ENCODE measurements around the gene MAGED2.
"Not testable (repeated sequence)": the region's sequence is repeated elsewhere in the genome, so short reads cannot be mapped to it uniquely, and the experiment has no call there.

Gene MAGED2, protein sequence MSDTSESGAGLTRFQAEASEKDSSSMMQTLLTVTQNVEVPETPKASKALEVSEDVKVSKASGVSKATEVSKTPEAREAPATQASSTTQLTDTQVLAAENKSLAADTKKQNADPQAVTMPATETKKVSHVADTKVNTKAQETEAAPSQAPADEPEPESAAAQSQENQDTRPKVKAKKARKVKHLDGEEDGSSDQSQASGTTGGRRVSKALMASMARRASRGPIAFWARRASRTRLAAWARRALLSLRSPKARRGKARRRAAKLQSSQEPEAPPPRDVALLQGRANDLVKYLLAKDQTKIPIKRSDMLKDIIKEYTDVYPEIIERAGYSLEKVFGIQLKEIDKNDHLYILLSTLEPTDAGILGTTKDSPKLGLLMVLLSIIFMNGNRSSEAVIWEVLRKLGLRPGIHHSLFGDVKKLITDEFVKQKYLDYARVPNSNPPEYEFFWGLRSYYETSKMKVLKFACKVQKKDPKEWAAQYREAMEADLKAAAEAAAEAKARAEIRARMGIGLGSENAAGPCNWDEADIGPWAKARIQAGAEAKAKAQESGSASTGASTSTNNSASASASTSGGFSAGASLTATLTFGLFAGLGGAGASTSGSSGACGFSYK
- 46.0 to 65.0 (median 51.9) reads per million in 17 experiments for total RNA-seq

DNA sequence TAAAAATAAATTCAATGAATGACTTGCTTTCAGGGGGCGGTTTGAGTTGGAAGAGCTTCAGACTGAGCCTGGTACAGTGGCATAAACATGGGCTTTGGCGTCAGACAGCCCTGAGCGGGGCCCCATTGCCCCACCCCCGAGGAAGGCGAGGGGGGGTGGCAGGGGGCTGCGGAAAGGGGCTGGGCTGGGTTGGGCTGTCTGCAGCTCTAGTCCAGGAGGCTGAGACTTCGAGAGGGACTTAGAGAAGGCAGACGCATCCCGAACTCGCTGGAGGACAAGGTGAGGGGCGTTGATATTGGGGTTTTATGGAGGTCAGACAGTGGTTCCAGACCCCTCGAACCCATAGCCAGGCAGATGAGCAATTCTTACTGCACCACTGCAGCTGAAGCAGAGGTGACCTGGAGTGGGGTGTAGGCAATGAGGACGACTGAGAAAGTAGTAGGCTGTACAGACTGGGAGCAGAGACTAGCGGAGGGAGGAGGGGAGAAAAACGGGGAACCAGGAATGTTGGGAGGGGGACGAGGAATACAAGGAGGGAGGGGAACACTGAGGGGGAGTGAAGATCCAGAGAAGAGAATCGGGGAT is at the start of gene MAGED2:
MAGED2 (plus strand) TSS at position 222 of the 585 bp plus-strand sequence. CDS start 1,587 bp downstream, outside the sequence.
- no peak for DNase-seq

DNA sequence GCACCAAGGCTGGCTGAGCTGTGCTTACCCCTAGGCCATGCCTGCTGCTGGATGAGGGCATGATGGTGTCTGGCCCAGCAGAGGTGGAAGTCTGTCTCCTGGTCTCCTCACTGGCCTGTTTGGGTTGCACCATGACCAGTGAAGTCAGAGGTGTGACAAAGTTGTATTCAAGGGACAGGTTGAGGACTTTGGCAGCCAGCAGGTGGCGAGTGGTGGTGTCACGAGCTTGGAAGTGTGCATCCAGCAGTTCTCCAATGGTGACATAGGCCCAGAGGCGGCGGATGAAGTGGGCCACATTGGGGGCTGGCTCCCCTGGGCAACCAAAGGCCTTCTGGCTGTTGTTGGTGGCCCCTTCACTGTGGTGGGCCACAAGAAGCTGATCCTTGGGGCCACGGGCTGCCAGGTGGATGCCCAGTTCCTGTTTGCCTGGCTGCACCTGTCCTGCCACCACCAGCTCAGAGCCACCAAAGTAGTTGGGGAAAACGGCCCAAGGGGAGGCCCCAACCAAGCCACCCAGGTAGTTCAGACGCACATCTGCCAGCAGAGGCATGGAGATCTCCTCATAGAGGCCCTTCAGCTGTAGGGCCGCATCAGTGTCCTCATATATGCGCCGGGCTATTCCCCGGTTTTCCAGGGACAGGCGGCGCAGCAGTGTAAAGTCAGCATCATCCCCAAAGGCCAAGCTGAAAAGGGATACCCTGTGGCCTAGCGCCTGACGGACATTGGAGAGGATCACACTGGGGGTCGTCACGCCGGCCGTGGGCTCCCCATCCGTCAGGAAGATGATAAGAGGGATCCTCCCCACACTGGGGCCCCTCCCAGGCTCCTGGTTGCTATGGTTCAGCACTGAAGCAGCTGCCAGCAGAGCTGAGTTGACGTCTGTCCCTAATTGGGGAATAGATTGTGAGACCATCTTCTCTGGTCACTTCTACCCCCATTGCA is 49.2 kb upstream of the MAGED2 start:
- DNase-seq: no peak

DNA sequence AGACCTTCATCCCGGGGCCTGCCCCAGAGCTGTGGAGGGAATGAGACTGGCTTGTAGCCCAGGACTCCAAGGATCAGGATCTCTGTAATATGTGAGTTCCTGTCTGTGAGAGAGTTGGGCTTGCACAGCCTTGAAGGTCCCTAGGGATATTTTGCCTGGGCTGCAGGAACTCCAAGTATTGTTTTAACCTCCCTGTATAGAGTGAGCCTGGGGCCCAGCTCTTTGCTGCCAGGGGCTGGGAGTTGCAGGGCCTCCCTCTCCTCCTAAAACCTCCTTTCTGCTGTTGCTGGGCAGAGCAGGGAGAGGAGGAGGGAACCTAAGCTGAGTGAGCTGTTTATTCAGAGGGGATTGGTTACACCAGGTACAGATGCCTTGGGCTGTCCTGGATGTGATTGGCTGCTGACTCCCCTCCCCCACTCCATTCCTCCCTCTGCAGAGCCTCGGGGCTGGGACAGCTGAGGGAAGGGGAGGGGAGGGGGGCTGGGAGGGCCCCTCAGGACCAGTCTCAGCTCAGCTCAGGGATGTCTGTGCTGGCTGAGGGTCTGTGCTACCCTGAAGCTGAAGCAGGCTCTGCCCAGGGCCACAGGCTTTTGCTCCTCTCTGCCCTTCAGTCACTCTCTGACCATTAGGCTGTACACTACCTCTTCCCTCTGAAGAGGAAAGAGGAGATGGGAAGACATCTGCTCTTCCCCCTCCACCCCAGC is 33.0 kb upstream of the MAGED2 start:
- not testable (repeated sequence) for DNase-seq

DNA sequence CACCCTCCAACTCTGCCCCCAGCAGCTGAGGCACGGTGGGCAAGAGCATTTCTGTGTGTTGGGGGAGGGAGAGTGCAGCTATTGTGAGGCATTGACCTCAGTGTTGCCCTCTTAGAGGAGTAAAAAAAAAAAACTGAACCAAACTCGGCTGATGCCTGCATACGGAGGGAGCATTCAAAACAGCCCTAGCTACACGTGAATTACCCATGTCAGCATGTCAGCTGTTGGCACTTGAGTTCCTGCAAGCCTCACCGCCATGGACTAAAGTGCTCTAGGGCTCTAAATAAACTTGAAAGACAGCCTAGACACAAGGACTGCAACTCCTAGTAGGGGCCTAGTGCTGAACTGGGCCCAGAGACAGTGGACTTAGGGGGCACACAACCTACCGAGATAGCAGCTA is 31.5 kb upstream of the MAGED2 start:
- DNase-seq: no peak

DNA sequence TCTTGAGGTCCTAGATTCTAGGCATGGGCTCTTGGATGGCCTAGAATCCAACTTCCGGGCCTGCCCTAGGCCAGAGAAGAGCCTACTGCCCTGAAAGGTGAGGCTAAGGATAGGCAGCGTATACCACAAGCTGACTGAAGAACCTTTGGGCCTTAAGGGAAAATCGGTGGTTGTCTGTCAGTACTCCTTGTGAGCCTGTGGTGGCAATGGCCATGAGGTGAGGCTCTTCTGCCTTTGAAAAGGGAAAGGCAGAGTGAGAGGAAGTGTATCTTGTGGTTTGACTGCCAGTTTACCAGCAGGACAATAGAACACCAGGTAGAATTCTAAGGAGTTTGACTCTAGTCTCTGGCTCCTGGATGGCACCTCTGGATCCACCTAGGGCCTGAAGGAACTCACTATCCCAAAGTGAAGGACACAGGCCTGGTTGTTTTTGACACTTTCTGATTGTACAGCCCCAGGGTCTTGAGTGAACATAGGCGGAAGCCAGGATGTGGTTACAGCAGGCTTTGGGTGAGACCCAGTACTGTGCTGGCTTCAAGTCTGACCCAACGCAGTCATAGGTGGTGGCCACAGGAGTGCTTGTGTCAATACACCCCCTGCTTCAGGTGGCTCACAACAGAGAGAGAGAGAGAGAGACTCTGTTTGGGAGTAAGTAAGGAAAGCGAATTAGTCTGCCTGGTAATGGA is 30.4 kb upstream of the MAGED2 start:
- no peak for DNase-seq

DNA sequence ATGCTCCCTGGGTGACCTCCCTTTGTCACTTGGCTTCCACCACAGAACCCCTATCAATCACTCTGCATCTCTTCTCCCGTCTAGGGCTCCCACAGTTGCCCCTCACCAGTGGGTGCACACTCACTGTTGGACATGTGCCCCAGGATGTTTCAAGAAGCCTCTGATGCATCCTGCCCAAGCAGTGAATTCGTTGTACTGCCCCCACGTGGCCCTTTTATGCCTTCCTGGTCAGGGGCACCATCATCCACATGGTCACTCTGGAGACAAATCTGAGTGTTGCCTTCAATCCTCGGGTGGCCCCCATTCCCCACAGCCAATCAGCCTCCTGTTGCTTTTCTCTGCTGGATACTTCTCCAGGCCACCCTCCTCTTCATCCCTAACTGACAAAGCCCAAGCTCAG is 21.6 kb upstream of the MAGED2 start:
- peak in 2 of 4 experiments; percentile 1 to 14 for DNase-seq

DNA sequence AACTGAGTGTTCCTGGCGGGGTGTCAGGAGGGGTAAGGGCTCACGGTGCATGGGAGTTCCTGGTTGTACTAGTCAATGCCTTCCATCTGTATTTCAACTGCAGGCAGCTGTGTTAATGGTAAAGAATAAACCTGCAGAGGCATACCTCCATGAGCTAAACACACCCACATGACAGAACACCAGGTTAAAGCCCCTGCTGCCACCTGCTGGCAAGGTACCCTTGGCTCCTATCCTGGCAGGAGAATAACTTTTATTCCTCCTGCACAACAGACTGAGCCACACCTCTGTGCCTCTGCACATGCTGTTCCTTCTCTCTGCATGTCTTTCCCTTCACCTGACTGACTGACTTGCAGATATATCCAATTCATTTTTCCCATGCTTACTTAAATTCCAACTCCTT is 20.6 kb upstream of the MAGED2 start:
- no peak for DNase-seq

DNA sequence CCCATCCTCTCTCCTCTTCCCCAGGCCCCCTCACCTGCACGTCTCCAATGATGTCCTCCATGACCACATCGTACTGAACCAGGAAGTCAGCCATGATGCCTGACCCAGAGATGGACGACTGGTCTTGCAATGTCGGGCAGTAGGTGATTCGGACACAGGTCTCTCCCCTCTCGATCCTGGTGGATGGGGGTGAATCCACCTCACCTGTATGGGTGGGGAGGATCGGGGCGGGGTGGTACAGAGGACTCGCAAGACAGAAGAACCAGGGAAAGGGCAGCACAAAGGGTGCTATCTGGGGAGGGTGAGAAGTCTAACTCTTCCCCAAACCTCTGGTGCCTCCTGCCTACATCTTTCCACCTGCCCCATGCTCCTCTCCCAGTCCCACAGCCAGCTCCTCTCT is 19.1 kb upstream of the MAGED2 start:
- no peak for DNase-seq

DNA sequence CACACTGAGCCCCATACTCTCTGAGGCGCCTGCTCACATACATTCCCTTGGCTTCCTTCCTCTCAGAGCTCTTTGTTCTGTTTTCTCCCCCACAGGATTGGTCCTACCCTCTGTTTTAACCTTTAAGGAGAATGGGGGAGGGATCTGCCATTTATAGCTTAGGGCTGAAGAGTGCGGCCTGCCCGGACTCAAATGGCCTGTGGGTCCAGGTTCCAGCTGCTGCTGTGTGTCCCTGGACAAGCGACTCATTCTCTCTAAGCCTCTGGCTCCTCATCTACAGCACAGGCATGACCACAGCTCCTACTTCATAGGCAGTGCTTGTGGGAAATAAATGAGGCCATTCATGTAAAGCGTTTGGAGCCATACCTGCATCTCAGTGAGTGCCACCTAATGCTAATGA is 18.1 kb upstream of the MAGED2 start:
- not testable (repeated sequence) for DNase-seq

DNA sequence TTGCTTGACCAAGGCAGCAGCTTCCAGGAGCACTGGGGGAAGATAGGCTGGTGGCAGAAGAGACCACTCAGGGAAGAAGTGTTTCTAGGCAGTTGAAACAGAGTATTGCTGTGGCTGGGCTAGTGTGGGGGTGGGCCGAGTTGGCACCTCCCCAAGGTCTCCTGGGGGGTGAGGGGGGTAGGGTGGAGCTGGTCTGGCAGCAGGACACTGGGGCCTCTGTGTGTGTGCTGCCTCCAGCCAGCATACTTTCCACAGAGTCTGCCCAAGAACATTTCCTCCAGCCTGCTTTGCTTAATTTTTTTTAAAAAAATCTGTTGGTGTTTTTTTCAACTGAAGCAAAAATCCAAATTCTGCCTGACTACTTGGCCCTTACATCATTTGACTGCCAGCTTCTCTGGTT is 13.5 kb upstream of the MAGED2 start:
- DNase-seq: no peak

DNA sequence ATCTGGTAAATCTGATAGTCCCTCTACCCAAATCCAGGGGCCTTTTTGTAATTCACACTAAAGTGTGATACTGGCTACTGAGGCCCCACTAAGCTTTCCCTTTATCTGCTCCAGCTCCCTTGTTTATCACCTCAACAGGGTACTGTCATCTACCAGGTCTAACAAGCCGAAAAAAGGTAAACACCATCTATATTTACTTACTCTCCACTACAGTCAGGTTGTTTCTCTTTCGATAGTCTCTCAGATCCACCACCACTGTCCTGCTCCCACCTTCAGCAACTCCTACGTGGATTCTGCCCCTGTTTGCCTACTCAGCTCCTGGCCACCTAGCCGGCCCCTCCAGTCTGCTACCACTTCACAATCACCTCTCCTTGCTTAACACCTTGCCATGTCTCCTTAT is 12.8 kb upstream of the MAGED2 start:
- no peak for DNase-seq

DNA sequence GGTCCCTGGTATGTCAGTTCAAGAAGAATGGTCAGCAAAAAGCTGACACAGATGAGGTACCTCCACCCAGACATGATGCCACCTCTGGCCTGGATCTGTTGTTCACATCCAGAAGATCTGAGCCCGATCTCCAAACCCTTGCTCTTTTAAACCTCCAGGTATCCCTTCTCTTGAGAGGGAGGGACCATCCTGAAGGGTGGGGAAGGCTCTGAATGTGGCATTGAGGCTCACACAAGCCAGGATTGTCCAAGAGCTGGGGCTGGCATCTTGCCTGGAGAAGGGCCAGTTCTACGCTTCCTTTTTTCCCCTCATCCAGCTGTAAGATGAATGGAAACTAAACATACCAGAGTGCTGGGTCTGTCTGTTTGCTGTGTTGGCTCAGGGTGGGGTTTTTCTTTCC is 9.4 kb upstream of the MAGED2 start, which contains the start of gene ITIH6:
ITIH6 (minus strand) TSS at position 119 of the 400 bp plus-strand sequence; CDS start at position 74, 45 bp downstream.
- DNase-seq: no peak

DNA sequence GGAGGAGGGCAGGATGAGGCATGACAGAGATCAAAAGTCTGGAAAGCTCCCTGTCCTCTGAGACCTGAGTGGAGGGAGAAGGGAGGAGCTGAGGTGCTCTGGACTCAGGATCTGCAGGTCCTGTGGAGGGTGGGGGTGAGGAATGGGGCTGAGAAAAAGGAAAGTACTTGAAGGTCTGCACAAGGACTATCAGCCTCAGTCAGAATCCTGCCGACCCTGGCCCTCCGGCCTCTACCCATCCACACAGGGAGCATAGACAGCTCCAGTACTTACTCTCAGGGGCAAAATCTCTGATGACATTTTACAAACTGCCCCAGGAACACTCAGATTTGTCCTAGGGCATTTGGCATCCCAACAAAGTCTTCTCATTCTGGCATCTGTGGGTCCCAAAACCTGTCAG is 8.5 kb upstream of the MAGED2 start:
- no peak for DNase-seq

DNA sequence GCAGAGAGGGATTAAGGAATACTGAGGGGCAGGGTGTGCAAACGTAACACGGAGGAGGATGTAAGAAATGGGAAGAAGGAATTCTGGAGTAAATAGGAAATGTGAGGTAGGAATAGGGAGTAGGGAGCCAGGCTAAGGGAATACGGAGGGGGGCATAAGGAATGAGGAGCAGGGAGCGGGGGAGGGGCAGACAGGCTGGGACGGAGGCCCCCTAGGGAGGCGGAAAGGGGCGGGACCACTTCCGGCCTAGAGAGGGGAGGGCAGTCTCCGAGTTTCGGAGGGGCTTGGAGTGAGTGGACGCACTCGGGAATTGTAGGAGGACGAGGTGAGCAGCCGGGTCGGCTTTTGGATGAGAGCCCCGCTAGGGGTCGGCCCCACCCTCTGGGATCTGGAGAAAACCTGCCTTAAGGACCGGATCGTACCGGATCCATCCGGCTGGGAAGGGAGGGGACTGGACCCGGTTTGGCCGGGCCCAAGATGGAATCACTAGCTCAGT is 612 bp downstream of the MAGED2 start:
- DNase-seq: peak in 3 of 4 experiments; percentile 9 to 39 (median 30)

DNA sequence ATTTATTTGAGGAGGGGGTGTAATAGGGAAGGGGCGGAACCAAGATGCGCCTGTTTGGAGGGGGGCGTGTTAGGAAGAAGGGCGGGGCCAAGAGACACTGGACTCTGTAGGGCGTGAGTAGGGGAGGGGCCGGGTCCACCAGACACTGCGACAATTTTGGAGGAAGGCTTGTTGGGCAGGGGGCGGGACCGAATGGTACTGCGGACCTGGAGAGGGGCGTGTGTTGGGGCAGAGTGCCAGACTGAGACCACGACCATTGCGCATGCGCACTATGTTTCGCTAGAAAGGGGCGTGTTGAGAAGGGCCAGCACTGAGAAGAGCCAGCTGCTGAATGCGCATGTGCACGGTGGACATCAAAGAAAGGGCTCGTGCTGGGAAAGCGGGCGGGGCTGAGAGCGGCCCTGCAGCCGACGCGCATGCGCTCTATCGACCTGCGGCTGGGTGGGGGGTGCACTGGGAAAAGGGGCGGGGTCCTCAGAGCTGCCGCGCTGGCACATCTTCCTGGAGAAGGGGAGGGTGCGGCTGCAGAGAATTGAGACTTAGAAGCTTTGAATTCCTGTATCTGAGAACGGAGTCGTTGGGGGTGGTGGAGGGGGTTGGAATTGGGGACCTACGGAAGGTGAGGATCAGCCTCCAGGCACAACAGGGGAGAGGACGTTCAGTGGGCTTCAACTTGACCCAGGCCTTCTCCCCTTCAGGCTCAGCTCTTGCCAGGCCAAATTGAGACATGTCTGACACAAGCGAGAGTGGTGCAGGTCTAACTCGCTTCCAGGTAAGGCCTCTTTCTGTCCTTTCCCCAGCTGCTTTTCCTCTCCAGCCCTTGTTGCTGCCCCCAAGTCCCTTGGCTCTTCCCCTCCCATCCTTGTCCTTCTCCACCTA is 1.3 kb downstream of the MAGED2 start:
- peak; percentile 93 to 97 (median 95) for DNase-seq

DNA sequence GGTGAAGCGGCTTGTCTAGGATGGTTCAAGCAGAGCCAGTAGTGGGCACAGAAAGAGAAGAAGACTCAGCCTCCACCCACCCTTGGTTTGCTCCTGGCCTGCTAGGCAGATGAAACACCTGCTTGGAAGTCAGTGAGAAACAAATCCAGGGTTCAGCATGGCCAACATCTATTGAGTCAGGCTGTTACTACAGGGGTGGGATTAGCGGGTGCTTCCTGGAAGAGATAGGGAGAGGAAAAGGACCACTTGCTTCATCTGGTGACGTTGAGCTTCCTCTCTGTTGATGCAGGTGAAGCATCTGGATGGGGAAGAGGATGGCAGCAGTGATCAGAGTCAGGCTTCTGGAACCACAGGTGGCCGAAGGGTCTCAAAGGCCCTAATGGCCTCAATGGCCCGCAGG is 3.0 kb downstream of the MAGED2 start:
- DNase-seq: no peak

DNA sequence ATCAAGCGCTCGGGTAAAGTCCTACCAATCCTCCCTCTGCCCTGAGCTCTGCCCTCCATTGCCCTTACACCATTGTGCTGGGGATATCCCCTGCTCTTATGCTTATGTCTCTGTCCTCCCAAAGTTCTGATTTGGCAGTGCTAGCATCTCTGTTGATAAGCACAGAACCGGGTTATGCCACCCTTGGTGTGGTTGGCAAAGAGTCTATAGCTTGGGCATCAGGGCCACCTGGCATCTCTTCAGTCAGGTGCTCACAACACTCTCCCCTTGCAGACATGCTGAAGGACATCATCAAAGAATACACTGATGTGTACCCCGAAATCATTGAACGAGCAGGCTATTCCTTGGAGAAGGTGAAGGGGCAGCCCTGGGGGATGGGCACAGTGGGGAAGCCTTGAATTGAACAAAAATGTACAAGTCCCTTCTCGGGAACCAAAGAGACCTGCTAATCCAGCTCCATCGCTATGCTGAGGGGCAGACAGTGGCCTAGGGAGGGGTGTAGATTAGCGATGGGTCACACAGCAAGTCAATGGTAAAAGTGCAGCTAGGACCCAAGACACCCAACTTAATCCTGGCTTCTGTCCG is 3.8 kb downstream of the MAGED2 start:
- no peak for DNase-seq

DNA sequence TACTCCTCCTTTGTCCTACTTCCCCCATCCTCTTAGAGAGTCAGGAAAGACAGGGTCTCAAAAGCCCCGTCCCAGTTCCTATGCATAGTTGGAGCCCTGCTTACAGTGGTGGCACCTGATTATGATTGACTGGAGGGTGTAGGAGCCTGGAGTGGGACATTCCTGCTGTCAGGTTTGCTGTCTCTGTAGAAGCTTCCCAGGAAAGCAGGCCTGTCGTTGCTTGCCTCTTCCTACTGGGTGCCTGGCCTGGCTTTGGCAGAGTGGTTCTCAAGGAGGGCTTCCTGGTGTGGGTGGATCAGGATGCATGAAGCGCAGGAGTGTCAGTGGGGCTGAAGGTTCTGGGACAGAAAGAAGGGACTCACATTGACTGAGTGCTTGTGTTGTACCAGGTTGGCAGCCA is 4.8 kb downstream of the MAGED2 start:
- no peak for DNase-seq

DNA sequence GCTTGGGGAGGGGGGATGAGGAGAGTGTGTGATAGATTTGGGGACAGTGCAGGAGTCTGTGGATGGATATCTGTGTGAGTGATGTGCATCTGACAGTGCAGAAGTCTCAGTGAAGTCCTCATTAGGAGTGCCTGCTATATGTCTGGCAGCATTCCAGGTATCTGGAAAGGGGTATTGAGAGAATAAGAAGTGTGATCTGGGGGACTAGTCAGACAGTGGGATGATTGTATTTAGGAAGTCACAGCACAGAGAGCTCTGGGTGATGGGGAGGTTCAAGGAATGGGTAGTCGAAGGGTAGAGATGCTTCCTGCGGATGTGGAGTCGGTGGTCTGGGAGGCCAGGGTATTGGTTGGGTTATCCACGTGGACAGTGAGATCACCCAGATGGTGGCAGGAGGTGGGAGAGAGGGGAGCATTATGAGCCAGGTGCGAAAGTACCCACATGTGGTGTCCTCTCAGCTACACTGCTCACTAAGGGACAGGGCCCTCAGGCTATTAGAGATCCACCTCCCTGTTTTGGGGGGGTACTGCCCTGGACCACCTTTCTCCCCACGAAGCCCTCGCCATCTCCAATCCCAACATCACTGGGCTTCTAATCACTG is 9.8 kb downstream of the MAGED2 start:
- DNase-seq: no peak
